ENCODE results near the gene IFNGR1.
"Not testable (repeated sequence)": the region's sequence is repeated elsewhere in the genome, so short reads cannot be mapped to it uniquely, and the experiment has no call there.

Gene IFNGR1

GRCh38 chr6:137210903-137211302, 8.3 kb downstream of the IFNGR1 start:
- DNase-seq, result no peak

GRCh38 chr6:137208279-137208678, 10.9 kb downstream of the IFNGR1 start:
- no peak for DNase-seq

GRCh38 chr6:137207457-137207856, 11.7 kb downstream of the IFNGR1 start:
- DNase-seq, result not testable (repeated sequence)

- no peak for DNase-seq
Observed at GRCh38 chr6:137206577-137206976, 12.6 kb downstream of the IFNGR1 start.

- no peak for DNase-seq
Observed at GRCh38 chr6:137203256-137203655, 15.9 kb downstream of the IFNGR1 start.

- DNase-seq, result no peak
Observed at GRCh38 chr6:137202078-137202477, 17.1 kb downstream of the IFNGR1 start.

- DNase-seq, result no peak
Observed at GRCh38 chr6:137201006-137201405, 18.2 kb downstream of the IFNGR1 start.

GRCh38 chr6:137200288-137200687, 18.9 kb downstream of the IFNGR1 start:
- DNase-seq, result no peak

- no peak for DNase-seq
Observed at GRCh38 chr6:137197684-137198645, 21.2 kb downstream of the IFNGR1 start.

- DNase-seq, result no peak
Observed at GRCh38 chr6:137193256-137194070, 25.7 kb downstream of the IFNGR1 start.

GRCh38 chr6:137192821-137193220, 26.4 kb downstream of the IFNGR1 start:
- DNase-seq, result no peak

- no peak for DNase-seq
Observed at GRCh38 chr6:137191670-137192069, 27.5 kb downstream of the IFNGR1 start.

- DNase-seq, result no peak
Observed at GRCh38 chr6:137191236-137191635, 27.9 kb downstream of the IFNGR1 start.

- no peak for DNase-seq
Observed at GRCh38 chr6:137190583-137191094, 28.5 kb downstream of the IFNGR1 start.

- DNase-seq, result no peak
Observed at GRCh38 chr6:137188855-137189254, 30.3 kb downstream of the IFNGR1 start.

- DNase-seq, result no peak
Observed at GRCh38 chr6:137185290-137185689, 33.9 kb downstream of the IFNGR1 start.

GRCh38 chr6:137182654-137183073, 36.5 kb downstream of the IFNGR1 start:
- DNase-seq, result no peak

- DNase-seq, result no peak
Observed at GRCh38 chr6:137181891-137182653, 37.1 kb downstream of the IFNGR1 start.

GRCh38 chr6:137177611-137178010, 41.6 kb downstream of the IFNGR1 start:
- DNase-seq, result no peak

- DNase-seq, result no peak
Observed at GRCh38 chr6:137176729-137177128, 42.5 kb downstream of the IFNGR1 start.

GRCh38 chr6:137175868-137176245, 43.3 kb downstream of the IFNGR1 start:
- no peak for DNase-seq

- DNase-seq, result no peak
Observed at GRCh38 chr6:137175157-137175867, 43.9 kb downstream of the IFNGR1 start.

Measured in activated T-cell treated with anti-CD3 and anti-CD28 coated beads, Interleukin-2, amount 50 U/mL, for 1 hour (primary cell).